Fibroblast of the aortic adventitia (primary cell): ENCODE results near the gene GZMM. TPM values are rescaled to one million over a fixed set of nuclear protein-coding genes. Genes with fewer than 3 reads are reported as not detected.

Experiments used
- DNase-seq: peaks from one replicate; pipeline ENCODE4 v3.0.0-alpha.2; 2010; ENCODE audit warnings: low read depth
- H3K4me3 ChIP-seq: 2 replicates; pipeline ENCODE4 v1.5.1; 2011; ENCODE audit warnings: low read depth, mild to moderate bottlenecking, control low read depth, low read length, moderate library complexity
- total RNA-seq: library from RNA; depleted of rRNA; stranded (reverse); fragments of >200 nt; gene quantifications from 2 replicates; pipeline ENCODE4 v1.2.3, GENCODE V29; 2012; ENCODE audit warnings: low replicate concordance
- TF ChIP-seq, protein P1 (sequence below): IDR thresholded peaks from 2 replicates; pipeline ENCODE4 v1.5.1; 2011; ENCODE audit warnings: mild to moderate bottlenecking, low read length, control low read depth, inconsistent platforms; ENCODE audit not compliant: insufficient read depth

Gene GZMM
- total RNA-seq, 1 donor: not detected

DNA sequence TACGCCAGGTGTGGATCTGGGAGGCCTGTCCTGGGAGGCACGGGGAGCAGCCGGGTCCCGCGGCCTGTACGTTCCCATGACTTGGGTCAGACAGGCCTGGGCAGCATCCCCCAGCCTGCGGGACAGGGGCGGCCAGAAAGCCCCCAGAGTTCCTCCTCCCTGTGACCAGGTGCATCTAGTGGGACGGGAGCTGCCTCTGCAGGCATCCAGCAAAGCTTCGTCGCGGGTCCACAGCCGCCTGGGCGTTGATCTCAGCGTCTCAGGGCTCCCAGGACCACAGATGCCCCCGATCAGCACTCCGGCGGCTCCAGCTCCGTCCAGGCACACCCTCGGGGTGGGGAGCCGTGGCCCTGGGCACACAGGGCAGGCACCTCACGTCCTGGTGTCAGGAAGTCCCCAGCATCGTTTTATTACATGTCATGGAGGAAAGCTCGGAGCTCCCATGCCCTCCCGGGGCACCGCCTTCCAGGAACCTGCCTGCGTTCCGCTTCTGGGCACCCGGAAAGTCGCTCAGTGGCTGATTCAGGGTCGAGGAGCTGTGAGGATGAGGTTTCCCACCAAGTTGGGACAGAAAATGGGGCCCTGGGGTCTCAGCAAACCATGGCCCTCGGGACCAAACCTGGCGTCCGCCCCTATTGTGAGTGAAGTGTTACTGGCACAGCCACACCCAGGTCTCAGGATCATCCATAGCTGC lies 1.5 kb upstream of the GZMM start:
- DNase-seq: no peak
- TF ChIP-seq, protein P1, sequence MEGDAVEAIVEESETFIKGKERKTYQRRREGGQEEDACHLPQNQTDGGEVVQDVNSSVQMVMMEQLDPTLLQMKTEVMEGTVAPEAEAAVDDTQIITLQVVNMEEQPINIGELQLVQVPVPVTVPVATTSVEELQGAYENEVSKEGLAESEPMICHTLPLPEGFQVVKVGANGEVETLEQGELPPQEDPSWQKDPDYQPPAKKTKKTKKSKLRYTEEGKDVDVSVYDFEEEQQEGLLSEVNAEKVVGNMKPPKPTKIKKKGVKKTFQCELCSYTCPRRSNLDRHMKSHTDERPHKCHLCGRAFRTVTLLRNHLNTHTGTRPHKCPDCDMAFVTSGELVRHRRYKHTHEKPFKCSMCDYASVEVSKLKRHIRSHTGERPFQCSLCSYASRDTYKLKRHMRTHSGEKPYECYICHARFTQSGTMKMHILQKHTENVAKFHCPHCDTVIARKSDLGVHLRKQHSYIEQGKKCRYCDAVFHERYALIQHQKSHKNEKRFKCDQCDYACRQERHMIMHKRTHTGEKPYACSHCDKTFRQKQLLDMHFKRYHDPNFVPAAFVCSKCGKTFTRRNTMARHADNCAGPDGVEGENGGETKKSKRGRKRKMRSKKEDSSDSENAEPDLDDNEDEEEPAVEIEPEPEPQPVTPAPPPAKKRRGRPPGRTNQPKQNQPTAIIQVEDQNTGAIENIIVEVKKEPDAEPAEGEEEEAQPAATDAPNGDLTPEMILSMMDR: no peak
- H3K4me3 ChIP-seq: no peak overlapping the region

DNA sequence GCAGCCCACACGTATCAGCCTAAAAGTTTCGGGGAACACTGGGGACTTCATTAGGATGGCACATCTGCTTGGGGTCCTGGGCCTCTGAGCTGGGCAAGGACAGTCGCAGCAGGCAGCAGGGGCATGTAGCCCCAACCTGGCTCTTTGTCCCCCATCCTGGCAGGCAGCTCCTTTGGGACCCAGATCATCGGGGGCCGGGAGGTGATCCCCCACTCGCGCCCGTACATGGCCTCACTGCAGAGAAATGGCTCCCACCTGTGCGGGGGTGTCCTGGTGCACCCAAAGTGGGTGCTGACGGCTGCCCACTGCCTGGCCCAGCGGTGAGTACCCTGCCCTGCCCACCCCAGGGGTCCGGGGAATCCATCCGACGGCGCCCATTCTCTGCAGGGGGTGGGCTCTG lies 3.3 kb downstream of the GZMM start:
- DNase-seq: no peak
- TF ChIP-seq, protein P1: no peak
- no peak overlapping the region for H3K4me3 ChIP-seq

DNA sequence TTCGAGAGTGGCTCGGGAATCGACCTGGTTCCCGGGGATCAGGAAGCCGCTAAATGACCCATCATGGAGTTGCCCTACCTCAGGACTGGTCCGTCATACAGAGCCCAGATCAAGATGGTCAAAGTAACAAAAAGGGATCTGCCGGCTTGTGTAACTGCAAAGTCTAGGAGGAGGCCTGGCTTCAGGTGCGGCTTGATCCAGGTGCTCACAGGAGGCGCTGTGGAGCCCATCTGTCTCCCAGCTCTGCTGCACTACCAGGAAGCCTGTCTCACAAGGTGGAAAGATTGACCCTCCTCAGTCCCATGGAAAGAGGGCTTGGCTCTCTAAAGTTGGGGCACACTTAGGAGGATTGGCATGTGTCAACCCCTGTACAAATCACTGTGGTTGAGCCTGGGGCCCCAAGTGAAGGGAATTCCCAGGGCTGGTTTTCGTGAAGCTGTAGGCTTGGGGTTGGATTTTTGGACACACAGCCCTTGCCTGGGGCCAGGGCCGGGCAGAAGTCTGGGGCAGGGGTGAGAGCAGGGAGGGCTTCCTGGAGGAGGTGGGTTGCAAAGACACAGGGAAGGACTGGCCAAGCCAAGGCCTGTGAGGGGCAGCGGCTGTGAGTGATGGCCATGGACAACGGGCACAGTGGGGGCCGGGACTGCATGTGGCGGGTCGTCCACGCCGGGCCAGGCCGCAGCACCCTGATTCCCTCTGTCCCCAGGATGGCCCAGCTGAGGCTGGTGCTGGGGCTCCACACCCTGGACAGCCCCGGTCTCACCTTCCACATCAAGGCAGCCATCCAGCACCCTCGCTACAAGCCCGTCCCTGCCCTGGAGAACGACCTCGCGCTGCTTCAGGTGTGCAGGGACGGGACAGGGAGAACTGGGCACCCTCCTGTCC lies 4.2 kb downstream of the GZMM start:
- DNase-seq: no peak
- no peak overlapping the region for H3K4me3 ChIP-seq
- TF ChIP-seq, protein P1: no peak

DNA sequence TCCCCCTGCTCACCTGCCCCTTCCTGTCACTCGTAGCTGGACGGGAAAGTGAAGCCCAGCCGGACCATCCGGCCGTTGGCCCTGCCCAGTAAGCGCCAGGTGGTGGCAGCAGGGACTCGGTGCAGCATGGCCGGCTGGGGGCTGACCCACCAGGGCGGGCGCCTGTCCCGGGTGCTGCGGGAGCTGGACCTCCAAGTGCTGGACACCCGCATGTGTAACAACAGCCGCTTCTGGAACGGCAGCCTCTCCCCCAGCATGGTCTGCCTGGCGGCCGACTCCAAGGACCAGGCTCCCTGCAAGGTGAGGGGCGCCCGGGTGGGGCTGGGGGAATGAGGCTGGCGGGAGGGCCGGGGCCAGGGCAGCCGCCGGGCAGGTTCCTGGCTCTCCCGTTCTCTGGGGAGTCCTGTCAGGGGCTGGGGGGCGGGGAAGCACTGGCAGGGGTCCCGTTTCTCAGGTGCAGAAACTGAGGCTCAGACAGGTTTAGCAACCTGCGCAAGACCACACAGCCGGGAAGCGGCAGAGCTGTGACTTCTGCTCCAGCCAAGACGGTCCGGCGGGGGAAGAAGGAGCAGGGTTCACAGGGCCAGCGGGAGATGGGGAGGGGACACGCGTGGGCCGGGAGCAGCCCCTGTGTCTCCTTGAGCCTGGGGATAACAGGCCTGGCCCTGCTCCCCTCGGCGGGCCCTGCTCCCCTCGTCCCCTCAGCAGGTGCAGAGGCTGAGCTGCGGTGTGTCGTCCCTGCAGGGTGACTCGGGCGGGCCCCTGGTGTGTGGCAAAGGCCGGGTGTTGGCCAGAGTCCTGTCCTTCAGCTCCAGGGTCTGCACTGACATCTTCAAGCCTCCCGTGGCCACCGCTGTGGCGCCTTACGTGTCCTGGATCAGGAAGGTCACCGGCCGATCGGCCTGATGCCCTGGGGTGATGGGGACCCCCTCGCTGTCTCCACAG lies 5.3 kb downstream of the GZMM start:
- no peak overlapping the region for H3K4me3 ChIP-seq
- no peak for DNase-seq
- TF ChIP-seq, protein P1: no peak

DNA sequence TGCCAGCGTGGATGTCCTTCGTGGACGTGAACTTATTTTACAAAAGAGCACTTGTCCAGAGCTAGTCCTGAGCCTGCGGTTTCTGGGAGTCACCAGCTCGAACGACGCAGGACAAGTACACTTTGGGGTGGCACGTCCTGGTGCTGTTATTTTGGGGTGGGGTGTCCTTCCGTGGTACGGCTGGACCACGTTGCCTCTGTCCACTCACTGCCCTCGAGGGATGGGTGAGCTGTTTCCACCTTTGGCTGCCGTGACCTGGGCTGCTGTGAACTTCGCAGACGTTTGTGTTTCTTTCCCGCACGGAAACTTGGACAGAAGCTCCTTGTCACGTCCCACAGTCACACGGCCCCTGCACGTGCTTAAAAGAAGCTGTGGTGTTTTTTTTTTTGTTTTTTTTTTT lies 11.0 kb downstream of the GZMM start:
- DNase-seq: no peak
- no peak overlapping the region for H3K4me3 ChIP-seq
- TF ChIP-seq, protein P1: no peak

DNA sequence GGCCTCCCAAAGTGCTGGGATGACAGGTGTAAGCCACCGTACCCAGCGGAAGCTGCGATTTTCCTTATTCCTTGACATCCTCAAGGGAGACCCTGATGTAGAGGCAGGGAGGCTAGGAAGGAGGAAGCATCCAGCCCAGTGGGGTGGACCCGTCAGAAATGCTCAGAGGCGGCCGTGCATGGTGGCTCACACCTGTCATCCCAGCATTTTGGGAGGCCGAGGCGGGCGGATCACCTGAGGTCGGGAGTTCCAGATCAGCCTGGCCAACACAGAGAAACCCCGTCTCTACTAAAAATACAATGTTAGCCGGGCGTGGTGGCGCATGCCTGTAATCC lies 11.6 kb downstream of the GZMM start:
- no peak overlapping the region for H3K4me3 ChIP-seq
- no peak for DNase-seq
- TF ChIP-seq, protein P1: no peak
